H1 (cell line): ENCODE measurements around the gene AK5. TPM values are rescaled to one million over a fixed set of nuclear protein-coding genes. Genes with fewer than 3 reads are reported as not detected.

ENCODE experiments used
- CTCF ChIA-PET: fragments of 300-600 bp; sonication (Branson Sonifier 250); formaldehyde crosslinking; loops from one replicate; lab custom pipeline; 2021; ENCODE audit not compliant: partially characterized antibody; lab: Charles Lee
- POLR2A ChIA-PET: fragments of 300-600 bp; sonication (Branson Sonifier 250); formaldehyde crosslinking; loops from one replicate; lab custom pipeline; 2021; ENCODE audit warnings: inconsistent platforms; ENCODE audit not compliant: partially characterized antibody; lab: Charles Lee
- DNase-seq, 2 experiments: peaks; one replicate each; pipeline versions ENCODE4 v3.0.0 to v3.0.0-alpha.2; 2010 to 2022; ENCODE audit warnings: low spot score in 2 of 2, low read depth in 1 of 2, mixed read lengths in 1 of 2
- FAIRE-seq: peaks from 2 replicates; lab custom pipeline; 2011; peaks lifted over from hg19 to GRCh38; lab: Jason Lieb, UNC
- H2AFZ ChIP-seq: 2 replicates; pipeline ENCODE4 v1.8.1; 2012; ENCODE audit warnings: low read length, inconsistent platforms
- H2AK5ac ChIP-seq: 2 replicates; pipeline ENCODE4 v1.6.1; 2013; ENCODE audit warnings: low read depth, low read length
- H2BK120ac ChIP-seq: replicated peaks from 2 replicates; pipeline ENCODE3; 2013; ENCODE audit warnings: low read depth, low read length, inconsistent platforms
- H2BK12ac ChIP-seq: 2 replicates; pipeline ENCODE4 v1.6.1; 2013; ENCODE audit warnings: low read depth, low read length
- H2BK15ac ChIP-seq: 2 replicates; pipeline ENCODE4 v1.6.1; 2013; ENCODE audit warnings: low read length
- H2BK20ac ChIP-seq: 2 replicates; pipeline ENCODE4 v1.6.1; 2013; ENCODE audit warnings: low read length
- H2BK5ac ChIP-seq: 2 replicates; pipeline ENCODE4 v1.6.1; 2013; ENCODE audit warnings: low read depth, low read length
- H3K14ac ChIP-seq: 2 replicates; pipeline ENCODE4 v1.6.1; 2013; ENCODE audit warnings: inconsistent platforms; ENCODE audit not compliant: insufficient read length
- H3K18ac ChIP-seq: 2 replicates; pipeline ENCODE4 v1.6.1; 2013; ENCODE audit warnings: low read length; ENCODE audit errors: extremely low read depth
- H3K23ac ChIP-seq: 2 replicates; pipeline ENCODE4 v1.6.1; 2013; ENCODE audit warnings: inconsistent platforms; ENCODE audit not compliant: insufficient read length
- H3K23me2 ChIP-seq: 2 replicates; pipeline ENCODE4 v1.6.1; 2013; ENCODE audit warnings: low read depth, low read length
- H3K27ac ChIP-seq: 2 replicates; pipeline ENCODE4 v1.6.1; 2011; ENCODE audit warnings: low read depth, low read length, inconsistent platforms
- H3K27me3 ChIP-seq, 4 experiments: replicated peaks in 1 of 4; 1 replicate in 1 of 4; 2 replicates in 3 of 4; pipeline versions ENCODE4 v1.6.1 to v1.8.1; 2011 to 2013; ENCODE audit warnings: low read length in 3 of 4, mild to moderate bottlenecking in 3 of 4, inconsistent platforms in 2 of 4, mixed read lengths in 2 of 4, moderate library complexity in 1 of 4; ENCODE audit not compliant: control insufficient read depth in 3 of 4, insufficient read depth in 3 of 4; ENCODE audit errors: extremely low read depth in 1 of 4
- H3K36me3 ChIP-seq, 4 experiments: 2 replicates each; pipeline versions ENCODE4 v1.6.1 to v1.8.1; 2011 to 2013; ENCODE audit warnings: mild to moderate bottlenecking in 4 of 4, low read length in 3 of 4, moderate library complexity in 2 of 4, control low read depth in 1 of 4, inconsistent platforms in 1 of 4; ENCODE audit not compliant: insufficient read depth in 4 of 4, control insufficient read depth in 2 of 4
- H3K4ac ChIP-seq: replicated peaks from 2 replicates; pipeline ENCODE3; 2013; ENCODE audit warnings: low read length, low read depth, mixed read lengths, inconsistent platforms; ENCODE audit not compliant: insufficient read length
- H3K4me1 ChIP-seq, 4 experiments: replicated peaks in 1 of 4; 1 replicate in 1 of 4; 2 replicates in 3 of 4; pipeline versions ENCODE4 v1.6.1 to v1.8.1; 2011 to 2013; ENCODE audit warnings: low read length in 3 of 4, inconsistent platforms in 2 of 4, mixed read lengths in 1 of 4; ENCODE audit not compliant: insufficient read depth in 4 of 4, control insufficient read depth in 3 of 4
- H3K4me2 ChIP-seq, 2 experiments: 2 replicates each; pipeline versions ENCODE4 v1.6.1 to v1.8.1; 2011 to 2013; ENCODE audit warnings: low read depth in 2 of 2, low read length in 2 of 2, control low read depth in 1 of 2, inconsistent platforms in 1 of 2, mild to moderate bottlenecking in 1 of 2; ENCODE audit not compliant: insufficient read depth in 1 of 2
- H3K4me3 ChIP-seq, 4 experiments: fragments of 200-600, 300-600 bp in 1 of 4; sonication (generic), shearing (Covaris generic), sonication (Bioruptor Twin) in 1 of 4; 2 replicates each; pipeline versions ENCODE4 v1.5.1 to v1.8.1; 2011 to 2016; ENCODE audit warnings: low read length in 4 of 4, low read depth in 3 of 4, control low read depth in 2 of 4, inconsistent platforms in 2 of 4, mild to moderate bottlenecking in 2 of 4, mixed read lengths in 1 of 4, moderate library complexity in 1 of 4; ENCODE audit not compliant: insufficient read depth in 2 of 4; ENCODE audit errors: extremely low read depth in 1 of 4
- H3K56ac ChIP-seq: replicated peaks from 2 replicates; pipeline ENCODE3; 2013; ENCODE audit warnings: low read depth, mild to moderate bottlenecking, mixed read lengths, low read length, inconsistent platforms; ENCODE audit not compliant: insufficient read length
- H3K79me1 ChIP-seq: 2 replicates; pipeline ENCODE4 v1.6.1; 2013; ENCODE audit warnings: low read depth, low read length, control low read depth
- H3K79me2 ChIP-seq, 2 experiments: 2 replicates each; pipeline versions ENCODE4 v1.6.1 to v1.8.1; 2012 to 2013; ENCODE audit warnings: low read length in 2 of 2, mild to moderate bottlenecking in 2 of 2, inconsistent platforms in 1 of 2; ENCODE audit not compliant: insufficient read depth in 2 of 2, control insufficient read depth in 1 of 2
- H3K9ac ChIP-seq, 4 experiments: replicated peaks in 1 of 4; 1 replicate in 1 of 4; 2 replicates in 3 of 4; pipeline versions ENCODE4 v1.6.1 to v1.8.1; 2011 to 2013; ENCODE audit warnings: low read depth in 3 of 4, low read length in 3 of 4, control low read depth in 2 of 4, mild to moderate bottlenecking in 2 of 4, moderate library complexity in 2 of 4, inconsistent platforms in 1 of 4; ENCODE audit errors: extremely low read depth in 1 of 4
- H3K9me3 ChIP-seq, 2 experiments: 2 replicates each; pipeline versions ENCODE4 v1.6.1 to v1.8.1; 2012 to 2013; ENCODE audit warnings: mild to moderate bottlenecking in 2 of 2, moderate library complexity in 2 of 2, control low read depth in 1 of 2, inconsistent platforms in 1 of 2, low read depth in 1 of 2, low read length in 1 of 2, mixed read lengths in 1 of 2; ENCODE audit not compliant: insufficient read depth in 2 of 2
- H4K20me1 ChIP-seq, 2 experiments: replicated peaks in 1 of 2; 2 replicates each; pipeline versions ENCODE3 to v1.8.1; 2011 to 2013; ENCODE audit warnings: inconsistent platforms in 2 of 2, low read length in 2 of 2, mild to moderate bottlenecking in 1 of 2; ENCODE audit not compliant: insufficient read depth in 2 of 2, control insufficient read depth in 1 of 2
- H4K5ac ChIP-seq: 2 replicates; pipeline ENCODE4 v1.6.1; 2013; ENCODE audit warnings: low read length, low read depth, mixed read lengths, inconsistent platforms; ENCODE audit not compliant: insufficient read length
- H4K8ac ChIP-seq: 2 replicates; pipeline ENCODE4 v1.8.0; 2013; ENCODE audit warnings: mild to moderate bottlenecking, moderate library complexity, low read length, inconsistent platforms; ENCODE audit not compliant: insufficient read depth; ENCODE audit errors: extremely low read depth
- H4K91ac ChIP-seq: replicated peaks from 2 replicates; pipeline ENCODE3; 2013; ENCODE audit warnings: low read length, mixed read lengths, inconsistent platforms; ENCODE audit not compliant: insufficient read length
- BCL11A ChIP-seq, 2 experiments: IDR thresholded peaks; one replicate each; pipeline ENCODE4 v1.6.1; 2011; ENCODE audit warnings: low read depth in 2 of 2, low read length in 2 of 2, mild to moderate bottlenecking in 2 of 2
- CBX8 ChIP-seq: fragments of 300-800, 300-1000 bp; sonication (generic); IDR thresholded peaks from 2 replicates; pipeline ENCODE4 v1.7.1; 2016; ENCODE audit warnings: low read depth, low read length, borderline replicate concordance
- NANOG ChIP-seq: IDR thresholded peaks from 2 replicates; pipeline ENCODE4 v1.6.1; 2011; ENCODE audit warnings: low read length, low read depth, mild to moderate bottlenecking, inconsistent platforms; ENCODE audit not compliant: insufficient read depth, poor library complexity, severe bottlenecking
- RFX5 ChIP-seq: IDR thresholded peaks from 2 replicates; pipeline ENCODE4 v1.6.1; 2011; ENCODE audit warnings: low read depth, low read length, improper control_type of control experiment, borderline replicate concordance
- SIRT6 ChIP-seq: IDR thresholded peaks from one replicate; pipeline ENCODE4 v1.7.1; 2012; ENCODE audit warnings: low read length, inconsistent platforms
- TBP ChIP-seq: IDR thresholded peaks from 2 replicates; pipeline ENCODE4 v1.6.1; 2011; ENCODE audit warnings: low read depth, low read length, improper control_type of control experiment
- WGBS, 2 experiments: shearing (Covaris generic) in 1 of 2; methylation state at CpG; one replicate each; pipeline versions ENCODE4 v1.1.6 to v1.1.7; 2013 to 2015; ENCODE audit warnings: low lambda C conversion rate in 2 of 2, mixed read lengths in 2 of 2, inconsistent platforms in 1 of 2, low coverage in 1 of 2, missing lambda C conversion rate in 1 of 2; ENCODE audit not compliant: insufficient replicate concordance in 2 of 2, insufficient coverage in 1 of 2, insufficient read length in 1 of 2; ENCODE audit errors: extremely low coverage in 1 of 2, missing lambda C conversion rate in 1 of 2; 5-methylcytosine and 5-hydroxymethylcytosine counted together
- polyA plus RNA-seq, 7 experiments: library from polyadenylated mRNA; depleted of rRNA in 3 of 7; stranded (reverse) in 5 of 7; unstranded in 2 of 7; fragments of >200 nt in 5 of 7; fragments of 200-250 nt in 2 of 7; gene quantifications; 1 replicate in 5 of 7; 2 replicates in 1 of 7; 4 replicates in 1 of 7; pipeline versions ENCODE4 v1.2.1 to v1.2.3, GENCODE V29; 2011 to 2013; ENCODE audit warnings: missing spikeins in 2 of 7, mixed read lengths in 2 of 7
- total RNA-seq: library from RNA; stranded (reverse); fragmentation: NEBNext Ultra II Directional; extraction: Animal tissue kit (Norgen Biotek cat#: 25700); gene quantifications from 2 replicates; pipeline ENCODE4 v1.2.1, GENCODE V29; 2021
- TF ChIP-seq, protein P1 (sequence below): IDR thresholded peaks from 2 replicates; pipeline ENCODE4 v1.6.1; 2012; ENCODE audit warnings: inconsistent platforms

Gene AK5
- total and polyA plus RNA-seq, 2 of the 8 experiments (the other 6 are each of a cell fraction or from before 2014, with no cell fraction given) = 2.0 to 7.1 TPM

DNA sequence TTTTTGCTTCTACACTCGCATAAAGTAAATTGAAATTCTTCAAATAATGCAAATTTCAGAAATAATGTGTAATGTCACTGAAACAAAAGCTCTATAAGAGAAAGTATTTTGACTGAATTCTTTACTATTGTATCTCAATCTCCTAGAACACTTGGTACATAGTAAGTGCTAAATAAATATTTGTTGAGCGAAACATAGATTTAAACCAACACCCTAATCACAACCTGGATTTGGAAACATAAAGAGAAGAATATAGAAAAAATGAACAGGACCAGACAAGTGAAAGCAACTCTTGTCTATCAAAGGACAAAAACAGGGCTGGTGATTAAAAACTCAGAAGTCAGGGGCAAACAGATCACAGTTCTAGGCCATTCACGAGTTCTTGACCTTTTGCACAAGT, 74.3 kb downstream of the AK5 start:
- H2BK15ac ChIP-seq = no peak overlapping the region
- H4K8ac ChIP-seq = no peak overlapping the region
- H3K9ac ChIP-seq = no peak overlapping the region
- WGBS, 2 experiments = 96% methylated on average over 3 of the region's 3 CpGs; no CpG with 5 or more reads in 1 of the 2 experiments
- H3K14ac ChIP-seq = no peak overlapping the region
- no peak overlapping the region for H3K56ac ChIP-seq
- H3K4me1 ChIP-seq = no peaks in the 10 kb centered on the region
- no peak overlapping the region for H2AFZ ChIP-seq
- no peak overlapping the region for H4K5ac ChIP-seq
- H3K4ac ChIP-seq = no peak overlapping the region
- H2BK12ac ChIP-seq = no peak overlapping the region
- no peak overlapping the region for H2BK20ac ChIP-seq
- H2BK5ac ChIP-seq = no peak overlapping the region
- CTCF ChIA-PET = no interaction called here
- FAIRE-seq (no peak), DNase-seq (no peak)
- no peaks in the 10 kb centered on the region for H3K79me2 ChIP-seq
- H4K20me1 ChIP-seq = no peaks in the 10 kb centered on the region
- H3K4me2 ChIP-seq = no peak overlapping the region
- no peak overlapping the region for H3K27ac ChIP-seq
- H3K18ac ChIP-seq = no peak overlapping the region
- H3K4me3 ChIP-seq = no peak overlapping the region
- H3K36me3 ChIP-seq = no peaks in the 10 kb centered on the region
- POLR2A ChIA-PET = no interaction called here
- no peak overlapping the region for H2AK5ac ChIP-seq
- H3K9me3 ChIP-seq = no peaks in the 10 kb centered on the region
- no peak overlapping the region for H2BK120ac ChIP-seq
- H3K27me3 ChIP-seq = no peaks in the 10 kb centered on the region
- H3K79me1 ChIP-seq = no peaks in the 10 kb centered on the region
- no peak overlapping the region for H4K91ac ChIP-seq
- H3K23ac ChIP-seq = no peak overlapping the region
- no peaks in the 10 kb centered on the region; the same call in 1 of the 2 replicates for H3K23me2 ChIP-seq
- TF ChIP-seq CBX8 (no peak), BCL11A (IDR thresholded peaks at IDR 0.05; ENCODE audit: low read depth in 2 of 2, low read length in 2 of 2) (no peak), TBP (no peak), SIRT6 (no peak), NANOG (no peak), RFX5 (no peak)
- TF ChIP-seq, protein P1, sequence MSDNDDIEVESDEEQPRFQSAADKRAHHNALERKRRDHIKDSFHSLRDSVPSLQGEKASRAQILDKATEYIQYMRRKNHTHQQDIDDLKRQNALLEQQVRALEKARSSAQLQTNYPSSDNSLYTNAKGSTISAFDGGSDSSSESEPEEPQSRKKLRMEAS = no peak
